ENCODE measurements around the gene NCF1. TPM values are rescaled to one million over a fixed set of nuclear protein-coding genes. Genes with fewer than 3 reads are reported as not detected.
"Not testable (repeated sequence)": the region's sequence is repeated elsewhere in the genome, so short reads cannot be mapped to it uniquely, and the experiment has no call there.

NCF1 gene
- total and polyA plus RNA-seq, 12 donors = 1.0 to 19.4 (median 1.8) TPM

- H3K36me3 ChIP-seq; H3K9me3 ChIP-seq; DNase-seq; H3K4me1 ChIP-seq; ATAC-seq; intact Hi-C loops (cut with DNase I); H3K27ac ChIP-seq; H3K4me3 ChIP-seq; H3K27me3 ChIP-seq: not testable (repeated sequence)
- WGBS, 2 donors = 80 to 86% methylated on average over 4 to 5 of the region's 5 CpGs
Measured at GRCh38 chr7:74783595-74783994, 9.8 kb downstream of the NCF1 start.

- intact Hi-C loops (cut with DNase I); H3K9me3 ChIP-seq; H3K4me1 ChIP-seq; H3K27me3 ChIP-seq; H3K36me3 ChIP-seq: not testable (repeated sequence)
- peak; percentile 96 to 97 for DNase-seq
- peak; percentile 96 to 99 (median 98) for ATAC-seq
- Histone ChIP-seq H3K27ac (peak overlapping the region in 1 of 10 donors; percentile 56), H3K4me3 (peak overlapping the region in 8 of 10 donors; percentile 18 to 47 (median 43))
- WGBS, 2 donors = 0 to 1% methylated on average over 19 to 37 of the region's 82 CpGs
Measured at GRCh38 chr7:74788369-74789150, 14.7 kb downstream of the NCF1 start.

GRCh38 chr7:74789200-74789736 is 15.5 kb downstream of the NCF1 start:
- ATAC-seq = peak; percentile 2 to 15 (median 5)
- H3K27ac ChIP-seq; H3K27me3 ChIP-seq; H3K4me3 ChIP-seq; DNase-seq; intact Hi-C loops (cut with DNase I); H3K4me1 ChIP-seq; H3K9me3 ChIP-seq; H3K36me3 ChIP-seq: not testable (repeated sequence)
- 10 to 13% methylated on average over 3 of the region's 24 CpGs for WGBS, 2 donors

DNA sequence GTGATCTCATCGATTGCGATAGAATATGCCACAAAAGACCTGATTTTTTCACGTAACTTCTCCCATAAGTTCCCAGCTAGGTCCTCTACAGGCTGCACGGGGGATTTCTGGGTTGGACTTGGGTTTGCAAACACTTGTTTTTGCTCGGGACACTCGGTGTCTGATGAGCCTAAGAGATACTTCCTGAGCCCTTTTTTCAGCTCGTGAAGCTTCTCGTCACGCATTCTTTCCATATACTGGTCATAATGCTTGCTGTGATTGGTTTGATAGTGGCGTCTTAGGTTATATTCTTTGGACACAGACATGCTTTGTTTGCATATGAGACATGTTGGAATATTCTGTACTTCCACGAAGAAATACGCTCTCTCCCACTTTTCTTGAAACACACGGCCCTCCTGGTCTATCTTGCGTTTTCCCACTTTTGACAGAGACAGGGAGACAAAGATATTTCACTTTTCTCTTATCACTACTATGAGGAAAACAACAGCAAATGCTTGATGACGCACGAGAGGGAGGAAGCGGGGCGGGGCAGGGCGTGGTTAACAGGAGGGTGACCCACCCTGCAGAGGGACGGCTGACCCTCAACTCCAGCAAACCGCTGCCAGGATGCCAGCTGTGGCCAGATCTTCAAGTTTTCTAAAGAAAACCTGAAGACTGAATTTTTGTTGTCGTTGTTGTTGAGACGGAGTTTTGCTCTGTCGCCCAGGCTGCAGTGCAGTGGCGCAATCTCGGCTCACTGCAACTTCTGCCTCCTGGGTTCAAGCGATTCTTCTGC is 24.2 kb downstream of the NCF1 start:
- H3K4me3 ChIP-seq; H3K9me3 ChIP-seq; H3K27me3 ChIP-seq; H3K27ac ChIP-seq; H3K4me1 ChIP-seq; intact Hi-C loops (cut with DNase I); H3K36me3 ChIP-seq; ATAC-seq; DNase-seq: not testable (repeated sequence)
- WGBS, 2 donors = 94 to 95% methylated on average over 11 to 12 of the region's 27 CpGs

DNA sequence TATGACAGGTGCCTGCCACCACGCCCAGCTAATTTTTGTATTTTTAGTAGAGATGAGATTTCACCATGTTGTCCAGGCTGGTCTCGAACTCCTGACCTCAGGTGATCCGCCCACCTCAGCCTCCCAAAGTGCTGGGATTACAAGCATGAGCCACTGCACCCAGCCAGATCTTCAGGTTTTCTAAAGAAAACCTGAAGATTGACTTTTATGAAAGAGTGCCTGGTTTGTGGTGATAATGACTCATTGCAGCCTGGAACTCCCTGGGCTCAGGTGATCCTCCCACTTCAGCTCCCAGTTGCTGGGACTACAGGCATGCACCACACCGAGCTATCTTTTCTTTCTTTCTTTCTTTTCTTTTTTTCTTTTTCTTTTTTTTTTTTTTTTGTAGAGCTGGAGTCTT is 24.8 kb downstream of the NCF1 start:
- intact Hi-C loops (cut with DNase I); H3K27ac ChIP-seq; H3K4me3 ChIP-seq; H3K36me3 ChIP-seq; H3K9me3 ChIP-seq; H3K27me3 ChIP-seq; ATAC-seq; DNase-seq; H3K4me1 ChIP-seq: not testable (repeated sequence)
- WGBS, 2 donors = 100% methylated on average over 1 of the region's 4 CpGs

GRCh38 chr7:74815882-74816281 is 42.1 kb downstream of the NCF1 start:
- DNase-seq; intact Hi-C loops (cut with DNase I); H3K27ac ChIP-seq; H3K4me1 ChIP-seq; H3K4me3 ChIP-seq; H3K27me3 ChIP-seq; H3K36me3 ChIP-seq; H3K9me3 ChIP-seq: not testable (repeated sequence)
- WGBS, 2 donors = no CpG with 5 or more reads among the region's 3 CpGs
- peak in 1 of 8 donors; percentile 34 for ATAC-seq

- peak; percentile 4 to 97 (median 82) for ATAC-seq
- DNase-seq; H3K36me3 ChIP-seq; intact Hi-C loops (cut with DNase I); H3K4me1 ChIP-seq; H3K27me3 ChIP-seq; H3K9me3 ChIP-seq; H3K27ac ChIP-seq; H3K4me3 ChIP-seq: not testable (repeated sequence)
- WGBS, 2 donors = no CpG with 5 or more reads among the region's 23 CpGs
Measured at GRCh38 chr7:74820146-74820805, 46.5 kb downstream of the NCF1 start.

DNA sequence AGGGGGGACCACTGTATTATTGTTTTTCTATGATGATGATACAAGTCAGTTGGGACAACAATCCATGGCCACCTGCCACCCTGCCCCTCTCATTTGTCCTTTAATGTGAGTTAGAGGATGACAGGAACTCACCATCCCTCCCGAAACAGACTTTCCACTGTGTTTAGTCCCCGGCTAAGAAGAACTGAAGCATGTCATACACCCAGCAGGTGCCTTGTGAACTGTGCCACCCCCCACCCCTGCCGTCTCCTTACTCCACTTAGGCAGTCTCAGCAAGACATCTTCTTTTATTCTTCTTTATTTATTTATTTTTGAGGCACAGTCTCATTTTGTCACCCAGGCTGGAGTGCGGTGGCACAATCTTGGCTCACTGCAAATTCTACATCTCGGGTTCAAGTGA is 47.4 kb downstream of the NCF1 start:
- ATAC-seq; DNase-seq; H3K36me3 ChIP-seq; H3K27ac ChIP-seq; H3K4me1 ChIP-seq; H3K9me3 ChIP-seq; H3K4me3 ChIP-seq; intact Hi-C loops (cut with DNase I); H3K27me3 ChIP-seq: not testable (repeated sequence)
- no CpG with 5 or more reads among the region's 5 CpGs for WGBS, 2 donors

DNA sequence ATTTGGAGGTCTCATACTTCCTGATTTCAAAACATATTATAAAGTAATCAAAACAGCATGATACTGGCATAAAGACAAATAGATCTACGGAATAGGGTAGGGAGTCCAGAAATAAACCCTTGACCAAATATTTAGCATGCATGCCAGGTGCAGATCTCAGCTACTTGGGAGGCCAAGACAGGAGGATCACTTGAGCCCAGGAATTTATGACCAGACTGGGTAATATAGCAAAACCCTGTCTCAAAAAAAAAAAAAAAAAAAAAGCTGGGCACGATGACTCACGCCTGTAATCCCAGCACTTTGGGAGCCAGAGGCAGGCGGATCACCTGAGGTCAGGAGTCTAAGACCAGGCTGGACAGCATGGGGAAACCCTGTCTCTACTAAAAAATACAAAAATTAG is 56.1 kb downstream of the NCF1 start:
- H3K27me3 ChIP-seq; H3K27ac ChIP-seq; H3K36me3 ChIP-seq; H3K4me3 ChIP-seq; DNase-seq; intact Hi-C loops (cut with DNase I); H3K9me3 ChIP-seq; H3K4me1 ChIP-seq: not testable (repeated sequence)
- WGBS, 2 donors = 74 to 76% methylated on average over 1 of the region's 4 CpGs
- ATAC-seq = peak in 1 of 8 donors; percentile 11

- intact Hi-C loops (cut with DNase I); ATAC-seq: not testable (repeated sequence)
- no CpG with 5 or more reads among the region's 4 CpGs for WGBS, 2 donors
Measured at GRCh38 chr7:74830411-74830810, 56.6 kb downstream of the NCF1 start.

More at GRCh38 chr7:74830411-74830810, 56.6 kb downstream of the NCF1 start:
- H3K36me3 ChIP-seq, DNase-seq, H3K4me1 ChIP-seq, H3K9me3 ChIP-seq, H3K27me3 ChIP-seq, H3K4me3 ChIP-seq, H3K27ac ChIP-seq: not testable (repeated sequence)
